Diencephalon (tissue), 1 donor: ENCODE measurements around the gene ZDHHC23. TPM values are rescaled to one million over a fixed set of nuclear protein-coding genes. Genes with fewer than 3 reads are reported as not detected.

Experiments used
- total RNA-seq: library from RNA; depleted of rRNA; stranded (reverse); fragments of >200 nt; gene quantifications from one replicate; pipeline ENCODE4 v1.2.3, GENCODE V29; 2014

ZDHHC23 gene, protein sequence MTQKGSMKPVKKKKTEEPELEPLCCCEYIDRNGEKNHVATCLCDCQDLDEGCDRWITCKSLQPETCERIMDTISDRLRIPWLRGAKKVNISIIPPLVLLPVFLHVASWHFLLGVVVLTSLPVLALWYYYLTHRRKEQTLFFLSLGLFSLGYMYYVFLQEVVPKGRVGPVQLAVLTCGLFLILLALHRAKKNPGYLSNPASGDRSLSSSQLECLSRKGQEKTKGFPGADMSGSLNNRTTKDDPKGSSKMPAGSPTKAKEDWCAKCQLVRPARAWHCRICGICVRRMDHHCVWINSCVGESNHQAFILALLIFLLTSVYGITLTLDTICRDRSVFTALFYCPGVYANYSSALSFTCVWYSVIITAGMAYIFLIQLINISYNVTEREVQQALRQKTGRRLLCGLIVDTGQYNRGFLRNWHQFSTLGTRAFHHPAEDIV
- 11.3 TPM for total RNA-seq

DNA sequence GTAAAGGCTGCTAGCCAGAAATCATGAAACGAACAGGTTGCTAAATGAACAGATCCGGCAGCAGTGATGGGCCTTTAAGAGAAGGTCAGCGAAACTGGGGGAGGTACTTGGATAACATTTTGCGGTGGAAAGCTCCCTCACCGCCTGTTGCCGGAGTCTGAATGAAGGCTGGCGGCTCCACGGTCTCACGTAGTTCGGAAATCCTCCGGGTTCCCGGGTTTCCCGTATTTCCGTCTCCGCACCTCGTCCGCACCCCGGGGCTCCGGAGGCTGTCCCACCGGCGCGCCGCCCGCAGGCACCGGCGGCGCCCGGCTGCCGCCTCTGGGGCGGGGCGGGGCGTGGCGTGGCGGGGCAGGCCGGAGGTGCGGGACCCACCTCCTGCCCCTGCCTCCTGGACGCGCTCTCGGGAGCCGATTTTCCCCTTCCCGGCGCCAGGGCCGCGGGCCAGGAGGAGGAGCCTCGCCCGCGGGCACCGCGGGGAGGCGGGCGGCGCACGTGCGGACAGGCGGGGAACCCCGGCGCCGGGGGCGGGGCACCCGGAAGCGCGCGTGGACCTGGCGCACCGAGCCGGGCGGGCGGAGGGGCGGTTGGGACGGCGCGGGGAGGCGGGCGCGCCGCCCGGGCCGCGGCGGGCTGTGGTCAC lies at the start of gene ZDHHC23:
Gene ZDHHC23 (plus strand): TSS at position 642 of the 643 bp plus-strand sequence. CDS start 790 bp downstream, outside the sequence.

Other genes with a start within 250 kb of the ZDHHC23 start
- 73.6 TPM for gene NAA50, start 201.8 kb upstream of the ZDHHC23 start, total RNA-seq
- 284 TPM for gene ATP6V1A, start 201.0 kb upstream of the ZDHHC23 start, total RNA-seq
- gene GRAMD1C, start 109.2 kb upstream of the ZDHHC23 start, total RNA-seq, result 10.8 TPM
- gene CCDC191, start 108.5 kb downstream of the ZDHHC23 start, total RNA-seq, result 10.6 TPM
- 15.0 TPM for gene QTRT2, start 108.7 kb downstream of the ZDHHC23 start, total RNA-seq
- 2.8 TPM for gene DRD3, start 231.0 kb downstream of the ZDHHC23 start, total RNA-seq